B cell (primary cell): Measurements from ENCODE around the gene RNF166. TPM values are rescaled to one million over a fixed set of nuclear protein-coding genes. Genes with fewer than 3 reads are reported as not detected.

Experiments
- ATAC-seq: fragments of 200-7000 bp; cut with Tn5 transposase; one replicate; pipeline ENCODE4 v1.10.0; 2021; ENCODE audit warnings: low read depth, mild to moderate bottlenecking, moderate number of reproducible peaks, moderate library complexity
- CTCF ChIA-PET: fragments of 350-600 bp; sonication (Branson Sonifier 250); formaldehyde crosslinking; loops from one replicate; lab custom pipeline; 2021; ENCODE audit warnings: antibody characterized with exemption, inconsistent platforms; lab: Charles Lee
- POLR2A ChIA-PET: fragments of 350-600 bp; sonication (Branson Sonifier 250); formaldehyde crosslinking; loops from one replicate; lab custom pipeline; 2021; ENCODE audit warnings: antibody characterized with exemption; lab: Charles Lee
- DNase-seq: peaks from one replicate; pipeline ENCODE4 v3.0.0; 2013
- H2AFZ ChIP-seq: 2 replicates; pipeline ENCODE4 v1.6.1; 2012; ENCODE audit warnings: mild to moderate bottlenecking, low read depth, low read length; ENCODE audit not compliant: insufficient read depth, poor library complexity, severe bottlenecking
- H3K27ac ChIP-seq, 2 donors: 1 replicate in 1 of 2; 2 replicates in 1 of 2; pipeline ENCODE4 v1.5.1; 2012 to 2013; ENCODE audit warnings: low read length in 2 of 2, mild to moderate bottlenecking in 2 of 2, moderate library complexity in 1 of 2
- H3K27me3 ChIP-seq, 4 experiments: fragments of 200-600 bp in 1 of 4; sonication (generic) in 1 of 4; replicated peaks in 1 of 4; 1 replicate in 2 of 4; 2 replicates in 2 of 4; pipeline versions ENCODE4 v1.6.1 to v1.7.0; 2013 to 2016; ENCODE audit warnings: low read length in 3 of 4, mild to moderate bottlenecking in 2 of 4, mixed read lengths in 1 of 4, moderate library complexity in 1 of 4; ENCODE audit not compliant: insufficient read depth in 4 of 4, control insufficient read depth in 3 of 4; ENCODE audit errors: control extremely low read depth in 1 of 4
- H3K36me3 ChIP-seq, 2 experiments: replicated peaks in 1 of 2; 1 replicate in 1 of 2; 2 replicates in 1 of 2; pipeline versions ENCODE4 v1.6.1 to v1.7.1; 2013; ENCODE audit warnings: low read length in 1 of 2; ENCODE audit not compliant: insufficient read depth in 2 of 2, control insufficient read depth in 1 of 2; ENCODE audit errors: control extremely low read depth in 1 of 2, extremely low read depth in 1 of 2
- H3K4me1 ChIP-seq, 2 donors: fragments of 200-600 bp in 1 of 2; sonication (generic) in 1 of 2; 1 replicate in 1 of 2; 2 replicates in 1 of 2; pipeline versions ENCODE4 v1.5.1 to v1.6.1; 2013 to 2017; ENCODE audit warnings: low read length in 2 of 2; ENCODE audit not compliant: control insufficient read depth in 2 of 2, insufficient read depth in 2 of 2
- H3K4me2 ChIP-seq: replicated peaks from 2 replicates; pipeline ENCODE3; 2012; ENCODE audit warnings: mild to moderate bottlenecking, low read depth, low read length; ENCODE audit not compliant: poor library complexity, severe bottlenecking
- H3K4me3 ChIP-seq, 5 experiments: fragments of 200-600 bp in 1 of 5; sonication (generic) in 1 of 5; 1 replicate in 3 of 5; 2 replicates in 2 of 5; pipeline versions ENCODE4 v1.5.1 to v1.7.0; 2011 to 2016; ENCODE audit warnings: low read length in 4 of 5, mild to moderate bottlenecking in 4 of 5, low read depth in 2 of 5, control low read depth in 1 of 5, moderate library complexity in 1 of 5; ENCODE audit not compliant: insufficient read depth in 1 of 5; ENCODE audit errors: control extremely low read depth in 1 of 5, extremely low read depth in 1 of 5
- H3K79me2 ChIP-seq: fragments of 200-600 bp; sonication (generic); one replicate; pipeline ENCODE4 v1.6.0; 2016; ENCODE audit warnings: low read length; ENCODE audit not compliant: control insufficient read depth, insufficient read depth
- H3K9ac ChIP-seq: fragments of 200-600 bp; sonication (generic); 2 replicates; pipeline ENCODE4 v1.6.1; 2017; ENCODE audit warnings: mild to moderate bottlenecking, low read length, moderate library complexity
- H3K9me3 ChIP-seq, 3 donors: one replicate each; pipeline versions ENCODE4 v1.6.1 to v1.7.1; 2013; ENCODE audit warnings: low read length in 2 of 3; ENCODE audit not compliant: control insufficient read depth in 2 of 3, insufficient read depth in 1 of 3; ENCODE audit errors: control extremely low read depth in 1 of 3
- H4K20me1 ChIP-seq: 2 replicates; pipeline ENCODE4 v1.6.0; 2012; ENCODE audit warnings: mild to moderate bottlenecking, low read length; ENCODE audit not compliant: insufficient read depth, control insufficient read depth, poor library complexity, severe bottlenecking
- H3K27ac Mint-ChIP-seq: one replicate; pipeline ENCODE4 v1.8.0; 2021; ENCODE audit warnings: mixed read lengths
- H3K27me3 Mint-ChIP-seq: one replicate; pipeline ENCODE4 v1.8.0; 2021; ENCODE audit warnings: mixed read lengths
- H3K4me1 Mint-ChIP-seq: one replicate; pipeline ENCODE4 v1.8.0; 2021; ENCODE audit warnings: mixed read lengths
- H3K4me3 Mint-ChIP-seq: one replicate; pipeline ENCODE4 v1.8.0; 2021; ENCODE audit warnings: mixed read lengths
- H3K9me3 Mint-ChIP-seq: one replicate; pipeline ENCODE4 v1.8.0; 2022; ENCODE audit warnings: mixed read lengths; ENCODE audit not compliant: insufficient read depth
- CTCF ChIP-seq: fragments of 200-600 bp; IDR thresholded peaks from one replicate; pipeline ENCODE4 v1.8.0; 2022; ENCODE audit warnings: antibody characterized with exemption, mild to moderate bottlenecking
- EZH2 ChIP-seq: IDR thresholded peaks from 2 replicates; pipeline ENCODE4 v1.6.1; 2012; ENCODE audit warnings: borderline replicate concordance, low read depth, mild to moderate bottlenecking, moderate library complexity, low read length; ENCODE audit not compliant: insufficient read depth, poor library complexity, severe bottlenecking
- WGBS: methylation state at CpG from one replicate; pipeline ENCODE4 v1.1.5; 2013; ENCODE audit warnings: missing lambda C conversion rate; ENCODE audit not compliant: insufficient coverage; 5-methylcytosine and 5-hydroxymethylcytosine counted together
- intact Hi-C: fragments of 100-400 bp; cut with micrococcal nuclease; formaldehyde crosslinking; loops from one replicate; pipeline ENCODE4 v1.10.0; 2022
- polyA plus RNA-seq: library from polyadenylated mRNA; depleted of rRNA; stranded (reverse); fragments of >200 nt; gene quantifications from 2 replicates; pipeline ENCODE4 v1.2.3, GENCODE V29; 2012
- total RNA-seq, 2 donors: library from RNA; stranded (reverse); fragments of 120-200 nt in 1 of 2; gene quantifications; 1 replicate in 1 of 2; 2 replicates in 1 of 2; pipeline versions ENCODE4 v1.2.3 to v1.2.4, GENCODE V29; 2013 to 2022

RNF166 gene
- total and polyA plus RNA-seq, 2 donors (not counting 1 experiment from before 2014, with no cell fraction given) = 64.1 to 65.0 TPM

- Histone ChIP-seq H4K20me1 (peaks cover 19% of the 10 kb centered on the region), H3K27me3 (no peaks in the 10 kb centered on the region), H3K27ac (no peak overlapping the region), H3K4me2 (no peak overlapping the region), H3K4me1 (no peaks in the 10 kb centered on the region), H3K36me3 (peaks cover 0 to 80% of the 10 kb centered on the region in 2 experiments), H2AFZ (no peak overlapping the region), H3K79me2 (peaks cover 25% of the 10 kb centered on the region), H3K9ac (no peak overlapping the region), H3K9me3 (no peaks in the 10 kb centered on the region), H3K4me3 (no peak overlapping the region)
- Mint-ChIP-seq H3K27ac (no peak overlapping the region), H3K4me1 (no peaks in the 10 kb centered on the region), H3K9me3 (no peaks in the 10 kb centered on the region), H3K4me3 (no peak overlapping the region), H3K27me3 (no peaks in the 10 kb centered on the region)
- intact Hi-C loops = no loop called here
- DNase-seq (no peak), ATAC-seq (no peak)
- ChIA-PET POLR2A (interaction anchor here (0.7 kb wide), 1 partner anchor 532 kb away, joined by 4 read pairs; no protein-coding TSS in a partner anchor), CTCF (interaction anchor here (0.7 kb wide), 1 partner anchor 53 kb away, joined by 3 read pairs; no protein-coding TSS in a partner anchor)
- 95% methylated on average over 31 of the region's 31 CpGs for WGBS
- no peak for TF ChIP-seq EZH2
- TF ChIP-seq CTCF = no peak
These were observed 18.8 kb upstream of the RNF166 start for GRCh38 chr16:88724855-88725555.

GRCh38 chr16:88723911-88724310 lies 17.7 kb upstream of the RNF166 start:
- Mint-ChIP-seq H3K27ac (no peak overlapping the region), H3K4me1 (no peaks in the 10 kb centered on the region), H3K27me3 (no peaks in the 10 kb centered on the region), H3K4me3 (no peak overlapping the region), H3K9me3 (no peaks in the 10 kb centered on the region)
- WGBS = 97% methylated on average over 12 of the region's 17 CpGs
- intact Hi-C loops = no loop called here
- H3K36me3 ChIP-seq = peaks cover 0 to 86% of the 10 kb centered on the region in 2 experiments
- ChIA-PET POLR2A (interaction anchor here (0.6 kb wide), 1 partner anchor 238 kb away, joined by 3 read pairs; no protein-coding TSS in a partner anchor), CTCF (no interaction called here)
- peaks cover 22% of the 10 kb centered on the region for H3K79me2 ChIP-seq
- no peak for ATAC-seq
- DNase-seq = no peak
- H3K27ac ChIP-seq = no peak overlapping the region
- TF ChIP-seq CTCF = no peak
- TF ChIP-seq EZH2 = no peak
- peaks cover 19% of the 10 kb centered on the region for H4K20me1 ChIP-seq
- H3K27me3 ChIP-seq = no peaks in the 10 kb centered on the region
- no peaks in the 10 kb centered on the region for H3K4me1 ChIP-seq
- H3K9me3 ChIP-seq = no peaks in the 10 kb centered on the region
- H3K4me3 ChIP-seq = no peak overlapping the region
- H2AFZ ChIP-seq = no peak overlapping the region
- no peak overlapping the region for H3K4me2 ChIP-seq
- H3K9ac ChIP-seq = no peak overlapping the region
